DND-41 (cell line): ENCODE data around the gene SMTN.

Experiments
- ATAC-seq: fragments of 200-7000 bp; cut with Tn5 transposase; 3 replicates; pipeline ENCODE4 v1.9.1; 2021; ENCODE audit warnings: low read depth; ENCODE audit not compliant: insufficient read depth
- DNase-seq: peaks from one replicate; pipeline ENCODE4 v3.0.0-alpha.2; 2020
- H2AFZ ChIP-seq: 2 replicates; pipeline ENCODE4 v1.6.0; 2012; ENCODE audit warnings: low read depth, low read length
- H3K27ac ChIP-seq: 2 replicates; pipeline ENCODE4 v1.5.1; 2012; ENCODE audit warnings: low read length, inconsistent platforms
- H3K27me3 ChIP-seq: fragments of 200-600 bp; sonication (generic); 2 replicates; pipeline ENCODE4 v1.6.0; 2012; ENCODE audit warnings: low read length, mild to moderate bottlenecking, inconsistent platforms; ENCODE audit not compliant: insufficient read depth, poor library complexity
- H3K36me3 ChIP-seq: 2 replicates; pipeline ENCODE4 v1.5.1; 2012; ENCODE audit warnings: low read length, inconsistent platforms; ENCODE audit not compliant: insufficient read depth
- H3K4me1 ChIP-seq: 2 replicates; pipeline ENCODE4 v1.5.1; 2012; ENCODE audit warnings: mild to moderate bottlenecking, low read length; ENCODE audit not compliant: insufficient read depth
- H3K4me2 ChIP-seq: 2 replicates; pipeline ENCODE4 v1.6.0; 2012; ENCODE audit warnings: mild to moderate bottlenecking, moderate library complexity, low read length, inconsistent platforms; ENCODE audit not compliant: insufficient read depth
- H3K4me3 ChIP-seq, 2 experiments: fragments of 200-600 bp in 1 of 2; shearing (Covaris generic) in 1 of 2; 2 replicates each; pipeline ENCODE4 v1.5.1; 2012 to 2016; ENCODE audit warnings: inconsistent platforms in 2 of 2, low read length in 2 of 2, mild to moderate bottlenecking in 2 of 2, low read depth in 1 of 2, moderate library complexity in 1 of 2
- H3K79me2 ChIP-seq: 2 replicates; pipeline ENCODE4 v1.6.0; 2012; ENCODE audit warnings: low read length, inconsistent platforms; ENCODE audit not compliant: insufficient read depth
- H3K9ac ChIP-seq: 2 replicates; pipeline ENCODE4 v1.6.0; 2012; ENCODE audit warnings: low read depth, mild to moderate bottlenecking, inconsistent platforms, low read length, moderate library complexity
- H3K9me3 ChIP-seq: 2 replicates; pipeline ENCODE4 v1.5.1; 2012; ENCODE audit warnings: low read length, moderate library complexity, mild to moderate bottlenecking, inconsistent platforms; ENCODE audit not compliant: insufficient read depth, severe bottlenecking
- H4K20me1 ChIP-seq: 2 replicates; pipeline ENCODE4 v1.6.0; 2012; ENCODE audit warnings: low read length; ENCODE audit not compliant: insufficient read depth
- EZH2 ChIP-seq: IDR thresholded peaks from 3 replicates; pipeline ENCODE4 v1.6.1; 2012; ENCODE audit warnings: borderline replicate concordance, low read depth, mild to moderate bottlenecking, moderate library complexity, low read length, inconsistent platforms; ENCODE audit not compliant: severe bottlenecking
- TF ChIP-seq, protein P1 (sequence below): IDR thresholded peaks from 2 replicates; pipeline ENCODE4 v1.5.1; 2012; ENCODE audit warnings: borderline replicate concordance, low read length, moderate library complexity, mild to moderate bottlenecking; ENCODE audit not compliant: poor library complexity, severe bottlenecking; ENCODE audit errors: extremely low read depth

SMTN gene

DNA sequence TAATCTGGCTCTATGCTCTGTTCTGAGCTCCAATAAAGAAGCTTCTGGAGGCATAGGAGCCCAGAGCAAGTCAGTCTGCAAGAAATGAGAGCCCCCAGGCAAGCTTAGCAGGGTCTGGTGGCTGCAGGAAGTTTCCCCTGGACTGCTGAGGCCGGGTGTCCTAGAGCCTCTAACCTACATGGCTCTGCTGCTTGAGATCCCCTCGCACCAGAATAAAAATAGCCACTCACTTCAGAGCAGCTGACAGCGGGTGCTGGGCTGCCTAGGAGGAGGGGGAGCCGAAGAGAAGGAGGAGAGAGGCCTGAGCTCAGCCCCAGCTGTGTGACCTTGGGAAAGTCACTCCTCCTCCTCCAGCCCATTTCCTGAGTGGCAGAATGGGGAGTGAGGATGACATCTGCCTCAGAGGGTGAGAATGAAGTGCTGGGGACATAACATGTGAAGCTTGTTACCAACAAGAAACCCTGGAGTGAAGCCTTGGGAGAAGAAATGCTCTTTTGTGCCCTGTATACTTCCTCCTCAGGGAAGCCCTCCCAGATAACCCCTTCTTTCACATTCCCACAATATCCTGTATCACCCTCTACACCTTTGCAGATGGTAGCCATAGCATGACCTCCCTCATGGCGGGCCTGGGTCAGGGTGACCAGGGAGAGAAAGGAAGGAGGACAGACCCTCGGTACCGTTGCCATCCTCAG, 38.1 kb downstream of the SMTN start:
- Histone ChIP-seq H3K4me1 (no peaks in the 10 kb centered on the region), H3K9me3 (no peaks in the 10 kb centered on the region), H3K27ac (no peak overlapping the region), H3K36me3 (no peaks in the 10 kb centered on the region), H3K27me3 (no peaks in the 10 kb centered on the region), H3K79me2 (no peaks in the 10 kb centered on the region), H3K9ac (no peak overlapping the region), H2AFZ (no peak overlapping the region), H3K4me3 (no peak overlapping the region), H3K4me2 (no peak overlapping the region), H4K20me1 (no peaks in the 10 kb centered on the region)
- TF ChIP-seq EZH2, result no peak
- TF ChIP-seq, protein P1, sequence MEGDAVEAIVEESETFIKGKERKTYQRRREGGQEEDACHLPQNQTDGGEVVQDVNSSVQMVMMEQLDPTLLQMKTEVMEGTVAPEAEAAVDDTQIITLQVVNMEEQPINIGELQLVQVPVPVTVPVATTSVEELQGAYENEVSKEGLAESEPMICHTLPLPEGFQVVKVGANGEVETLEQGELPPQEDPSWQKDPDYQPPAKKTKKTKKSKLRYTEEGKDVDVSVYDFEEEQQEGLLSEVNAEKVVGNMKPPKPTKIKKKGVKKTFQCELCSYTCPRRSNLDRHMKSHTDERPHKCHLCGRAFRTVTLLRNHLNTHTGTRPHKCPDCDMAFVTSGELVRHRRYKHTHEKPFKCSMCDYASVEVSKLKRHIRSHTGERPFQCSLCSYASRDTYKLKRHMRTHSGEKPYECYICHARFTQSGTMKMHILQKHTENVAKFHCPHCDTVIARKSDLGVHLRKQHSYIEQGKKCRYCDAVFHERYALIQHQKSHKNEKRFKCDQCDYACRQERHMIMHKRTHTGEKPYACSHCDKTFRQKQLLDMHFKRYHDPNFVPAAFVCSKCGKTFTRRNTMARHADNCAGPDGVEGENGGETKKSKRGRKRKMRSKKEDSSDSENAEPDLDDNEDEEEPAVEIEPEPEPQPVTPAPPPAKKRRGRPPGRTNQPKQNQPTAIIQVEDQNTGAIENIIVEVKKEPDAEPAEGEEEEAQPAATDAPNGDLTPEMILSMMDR, result no peak
- no peak for DNase-seq
- no peak for ATAC-seq

DNA sequence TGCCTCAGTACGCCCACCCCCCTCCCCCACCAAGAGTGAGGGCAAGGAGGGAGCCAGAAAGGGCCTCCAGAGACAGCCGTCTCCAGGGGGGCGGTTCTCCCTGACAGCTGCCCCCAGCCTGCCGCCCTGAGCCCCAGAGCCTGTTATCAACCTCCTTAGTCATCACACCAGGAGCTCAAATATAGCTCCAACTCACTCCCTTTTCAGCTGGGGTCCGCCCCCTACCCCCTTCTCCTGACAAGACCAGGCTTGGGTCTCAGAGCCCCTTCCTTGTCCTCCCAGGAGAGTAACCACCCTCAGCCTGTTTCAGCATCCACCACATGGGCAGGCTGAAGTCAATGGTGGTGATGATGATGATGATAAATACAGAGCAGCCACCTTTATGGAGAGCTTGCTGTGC, 39.1 kb downstream of the SMTN start:
- DNase-seq, result no peak
- Histone ChIP-seq H3K27me3 (no peaks in the 10 kb centered on the region), H3K79me2 (no peaks in the 10 kb centered on the region), H3K4me1 (no peaks in the 10 kb centered on the region), H3K36me3 (no peaks in the 10 kb centered on the region), H2AFZ (no peak overlapping the region), H3K9ac (no peak overlapping the region), H3K4me2 (no peak overlapping the region), H3K27ac (no peak overlapping the region), H3K9me3 (no peaks in the 10 kb centered on the region), H4K20me1 (no peaks in the 10 kb centered on the region), H3K4me3 (no peak overlapping the region)
- no peak for TF ChIP-seq EZH2
- TF ChIP-seq, protein P1, result no peak
- no peak for ATAC-seq

DNA sequence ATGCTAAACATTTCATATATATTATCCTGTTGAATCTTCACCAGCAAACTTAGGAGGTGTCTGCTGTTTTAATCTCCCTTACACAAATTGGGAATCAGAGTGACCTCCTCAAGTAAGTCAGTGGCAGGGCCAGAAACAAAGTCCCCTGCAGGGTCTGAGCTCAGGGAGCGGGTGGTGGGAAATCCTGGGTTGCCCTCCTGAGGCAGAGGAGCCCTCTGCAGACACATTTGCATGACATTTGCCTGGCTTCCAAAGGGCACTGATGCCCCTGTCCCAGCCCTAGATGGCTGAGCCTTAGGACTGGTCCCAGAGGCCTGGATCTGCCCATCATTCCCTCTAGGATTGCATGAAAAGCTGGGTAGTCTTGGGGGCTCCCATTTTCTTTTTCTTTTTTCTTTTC, 39.5 kb downstream of the SMTN start:
- H3K36me3 ChIP-seq, result no peaks in the 10 kb centered on the region
- no peak overlapping the region for H2AFZ ChIP-seq
- ATAC-seq, result no peak

More for the DNA sequence above, 39.5 kb downstream of the SMTN start:
- DNase-seq, result no peak
- Histone ChIP-seq H3K27me3 (no peaks in the 10 kb centered on the region), H3K4me2 (no peak overlapping the region), H3K9ac (no peak overlapping the region), H3K27ac (no peak overlapping the region), H3K4me1 (no peaks in the 10 kb centered on the region), H3K9me3 (no peaks in the 10 kb centered on the region), H3K4me3 (no peak overlapping the region), H4K20me1 (no peaks in the 10 kb centered on the region), H3K79me2 (no peaks in the 10 kb centered on the region)
- no peak for TF ChIP-seq EZH2
- TF ChIP-seq, protein P1, result no peak
